ENCODE measurements around the gene NNMT. TPM values are rescaled to one million over a fixed set of nuclear protein-coding genes. Genes with fewer than 3 reads are reported as not detected.

Gene NNMT
- total RNA-seq, 6 donors from 2014 or later: 93.4 to 383 (median 208) TPM

- WGBS, 2 donors: 90 to 91% methylated on average over 6 of the region's 6 CpGs
- Histone ChIP-seq H3K27me3 (no peaks in the 10 kb centered on the region), H3K36me3 (peaks cover 0 to 33% (median 12%) of the 10 kb centered on the region in 4 donors), H3K4me1 (peaks cover 57 to 73% (median 58%) of the 10 kb centered on the region in 4 donors), H3K4me3 (no peak overlapping the region), H3K9me3 (no peaks in the 10 kb centered on the region), H3K27ac (peak overlapping the region in 3 of 4 donors; percentile 50 to 78 (median 78))
- ATAC-seq (ENCODE audit: low FRiP score in 2 of 2) (no peak), DNase-seq (no peak)
- TF ChIP-seq EP300 (IDR thresholded peaks at IDR 0.05) (no peak), POLR2AphosphoS5 (IDR thresholded peaks at IDR 0.05) (no peak), POLR2A (IDR thresholded peaks at IDR 0.05) (no peak), CTCF (IDR thresholded peaks at IDR 0.05) (no peak)
Measured at GRCh38 chr11:114260077-114260476, 36.1 kb upstream of the NNMT start.

GRCh38 chr11:114260483-114260882, 35.7 kb upstream of the NNMT start:
- H3K4me1 ChIP-seq: peaks cover 57 to 73% (median 58%) of the 10 kb centered on the region in 4 donors
- H3K27me3 ChIP-seq: no peaks in the 10 kb centered on the region
- H3K27ac ChIP-seq: peak overlapping the region in 3 of 4 donors; percentile 50 to 78 (median 78)
- peaks cover 0 to 29% (median 12%) of the 10 kb centered on the region in 4 donors for H3K36me3 ChIP-seq
- TF ChIP-seq CTCF (IDR thresholded peaks at IDR 0.05) (no peak), EP300 (IDR thresholded peaks at IDR 0.05) (no peak), POLR2A (IDR thresholded peaks at IDR 0.05) (no peak), POLR2AphosphoS5 (IDR thresholded peaks at IDR 0.05) (no peak)
- 63 to 84% methylated on average over 4 to 8 of the region's 9 CpGs for WGBS, 2 donors
- H3K4me3 ChIP-seq: no peak overlapping the region
- no peaks in the 10 kb centered on the region for H3K9me3 ChIP-seq
- peak; percentile 1 to 2 for ATAC-seq (ENCODE audit: low FRiP score in 2 of 2)
- no peak for DNase-seq

- no peak for DNase-seq
- no peak for ATAC-seq (ENCODE audit: low FRiP score in 2 of 2)
- Histone ChIP-seq H3K4me3 (no peak overlapping the region), H3K27ac (peak overlapping the region in 1 of 4 donors; percentile 24), H3K4me1 (peaks cover 51 to 66% (median 53%) of the 10 kb centered on the region in 4 donors), H3K9me3 (no peaks in the 10 kb centered on the region), H3K27me3 (no peaks in the 10 kb centered on the region), H3K36me3 (peaks cover 0 to 16% (median 5%) of the 10 kb centered on the region in 4 donors)
- TF ChIP-seq POLR2A (IDR thresholded peaks at IDR 0.05): no peak
- TF ChIP-seq CTCF (IDR thresholded peaks at IDR 0.05): no peak
- no peak for TF ChIP-seq POLR2AphosphoS5 (IDR thresholded peaks at IDR 0.05)
- WGBS, 2 donors: 78 to 82% methylated on average over 6 to 7 of the region's 7 CpGs
Measured at GRCh38 chr11:114261791-114262190, 34.4 kb upstream of the NNMT start.

GRCh38 chr11:114262681-114263512, 33.3 kb upstream of the NNMT start:
- 16 to 28% methylated on average over 9 of the region's 9 CpGs for WGBS, 2 donors
- Histone ChIP-seq H3K27me3 (no peaks in the 10 kb centered on the region), H3K36me3 (peaks cover 0 to 5% (median 2%) of the 10 kb centered on the region in 4 donors), H3K4me3 (no peak overlapping the region), H3K9me3 (no peaks in the 10 kb centered on the region), H3K4me1 (peaks cover 40 to 55% (median 43%) of the 10 kb centered on the region in 4 donors), H3K27ac (peak overlapping the region in 3 of 4 donors; percentile 15 to 60 (median 24))
- peak in 1 of 2 donors; percentile 56 for DNase-seq
- TF ChIP-seq CTCF (IDR thresholded peaks at IDR 0.05) (peak; percentile 32 to 59 (median 42)), POLR2A (IDR thresholded peaks at IDR 0.05) (no peak)
- ATAC-seq (ENCODE audit: low FRiP score in 2 of 2): peak in 1 of 2 donors; percentile 30
